Measurements from ENCODE around the gene HAP1. TPM values are rescaled to one million over a fixed set of nuclear protein-coding genes. Genes with fewer than 3 reads are reported as not detected.
"Not testable (repeated sequence)": the region's sequence is repeated elsewhere in the genome, so short reads cannot be mapped to it uniquely, and the experiment has no call there.

The HAP1 gene
- polyA plus RNA-seq, 1 of the 3 experiments (the other 2 are of a cell fraction) = 0.18 TPM

- H3K9me2 ChIP-seq = no peaks in the 10 kb centered on the region
- no peak overlapping the region for H2AFZ ChIP-seq (ENCODE audit: low read depth)
- H3K4me2 ChIP-seq = no peak overlapping the region
- ChIA-PET CTCF (interaction anchor here (2.0 to 18.0 kb wide), 3 partner anchors 9 to 138 kb away, joined by 4 to 235 read pairs (median 7); no protein-coding TSS in a partner anchor), POLR2A (no interaction called here)
- no peaks in the 10 kb centered on the region for H3K27me3 ChIP-seq (ENCODE audit: insufficient read depth)
- H4K20me1 ChIP-seq (ENCODE audit: insufficient read depth) = peaks cover 20% of the 10 kb centered on the region
- no peak overlapping the region for H3K9ac ChIP-seq
- peaks cover 23% of the 10 kb centered on the region for H3K79me2 ChIP-seq (ENCODE audit: insufficient read depth)
- no peak overlapping the region for H3K27ac ChIP-seq (ENCODE audit: low read depth in 2 of 2, low read length in 1 of 2)
- TF ChIP-seq USF1 (IDR thresholded peaks at IDR 0.05; ENCODE audit: borderline replicate concordance, low read depth) (no peak), CTCF (IDR thresholded peaks at IDR 0.05) (no peak), IRF3 (IDR thresholded peaks at IDR 0.05; ENCODE audit: low read depth, low read length) (no peak), CHD2 (IDR thresholded peaks at IDR 0.05; ENCODE audit: low read length, partially characterized antibody) (no peak), SIN3A (IDR thresholded peaks at IDR 0.05; ENCODE audit: borderline replicate concordance, low read depth, low read length) (no peak), RXRA (IDR thresholded peaks at IDR 0.05; ENCODE audit: borderline replicate concordance, low read depth) (no peak), MXI1 (IDR thresholded peaks at IDR 0.05; ENCODE audit: low read depth, low read length) (no peak), FOXM1 (IDR thresholded peaks at IDR 0.05; ENCODE audit: low read depth) (no peak), RCOR1 (IDR thresholded peaks at IDR 0.05; ENCODE audit: low read length) (no peak), YY1 (IDR thresholded peaks at IDR 0.05; ENCODE audit: low read depth) (no peak), GABPA (IDR thresholded peaks at IDR 0.05; ENCODE audit: low read depth) (no peak), MAX (IDR thresholded peaks at IDR 0.05; ENCODE audit: low read depth) (no peak), USF2 (IDR thresholded peaks at IDR 0.05; ENCODE audit: borderline replicate concordance, low read depth, low read length) (no peak), RFX5 (IDR thresholded peaks at IDR 0.05; ENCODE audit: low read length) (no peak), EZH2phosphoT487 (IDR thresholded peaks at IDR 0.05; ENCODE audit: borderline replicate concordance, low read depth) (no peak), RAD21 (IDR thresholded peaks at IDR 0.05; ENCODE audit: low read length) (no peak), NFIC (IDR thresholded peaks at IDR 0.05; ENCODE audit: borderline replicate concordance) (no peak), JUND (IDR thresholded peaks at IDR 0.05) (no peak)
- 93% methylated on average over 4 of the region's 4 CpGs for WGBS (ENCODE audit: low lambda C conversion rate)
- peaks cover 12 to 29% of the 10 kb centered on the region in 2 experiments for H3K4me1 ChIP-seq (ENCODE audit: control insufficient read depth in 1 of 2, insufficient read depth in 2 of 2, low read depth in 1 of 2, low read length in 1 of 2)
- no peak for DNase-seq
- no peak overlapping the region for H3K4me3 ChIP-seq (ENCODE audit: low read depth in 2 of 2, low read length in 1 of 2)
- H3K9me3 ChIP-seq = no peaks in the 10 kb centered on the region
- peaks cover 24% of the 10 kb centered on the region for H3F3A ChIP-seq (replicated peaks; ENCODE audit: insufficient read depth)
- H3K36me3 ChIP-seq (replicated peaks in 1 of 2; ENCODE audit: control insufficient read depth in 1 of 2, insufficient read depth in 2 of 2, low read length in 1 of 2) = peaks cover 19% of the 10 kb centered on the region in 2 experiments
Measured at GRCh38 chr17:41686281-41686680, 48.2 kb downstream of the HAP1 start.

GRCh38 chr17:41685753-41686152, 48.7 kb downstream of the HAP1 start:
- Histone ChIP-seq H3K4me1 (ENCODE audit: control insufficient read depth in 1 of 2, insufficient read depth in 2 of 2, low read depth in 1 of 2, low read length in 1 of 2) (peaks cover 7 to 24% of the 10 kb centered on the region in 2 experiments), H3K79me2 (ENCODE audit: insufficient read depth) (peaks cover 18% of the 10 kb centered on the region), H3K36me3 (replicated peaks in 1 of 2; ENCODE audit: control insufficient read depth in 1 of 2, insufficient read depth in 2 of 2, low read length in 1 of 2) (peaks cover 14% of the 10 kb centered on the region in 2 experiments), H4K20me1 (ENCODE audit: insufficient read depth) (peaks cover 15% of the 10 kb centered on the region), H3F3A (replicated peaks; ENCODE audit: insufficient read depth) (peaks cover 19% of the 10 kb centered on the region)
- H3K27ac ChIP-seq (ENCODE audit: low read depth in 2 of 2, low read length in 1 of 2); POLR2A ChIA-PET; H3K9me2 ChIP-seq; DNase-seq; H3K4me3 ChIP-seq (ENCODE audit: low read depth in 2 of 2, low read length in 1 of 2); H2AFZ ChIP-seq (ENCODE audit: low read depth); H3K27me3 ChIP-seq (ENCODE audit: insufficient read depth); H3K9ac ChIP-seq; H3K9me3 ChIP-seq; H3K4me2 ChIP-seq: not testable (repeated sequence)
- 88% methylated on average over 13 of the region's 13 CpGs for WGBS (ENCODE audit: low lambda C conversion rate)
- CTCF ChIA-PET = interaction anchor here (2.0 to 18.0 kb wide), 3 partner anchors 10 to 137 kb away, joined by 4 to 235 read pairs (median 7); no protein-coding TSS in a partner anchor

Data from SK-N-SH (cell line).